ENCODE results near the gene ALAS1.
A peak's percentile ranks its signal among the peaks of the same experiment; 100 is the strongest.

ALAS1 gene

DNA sequence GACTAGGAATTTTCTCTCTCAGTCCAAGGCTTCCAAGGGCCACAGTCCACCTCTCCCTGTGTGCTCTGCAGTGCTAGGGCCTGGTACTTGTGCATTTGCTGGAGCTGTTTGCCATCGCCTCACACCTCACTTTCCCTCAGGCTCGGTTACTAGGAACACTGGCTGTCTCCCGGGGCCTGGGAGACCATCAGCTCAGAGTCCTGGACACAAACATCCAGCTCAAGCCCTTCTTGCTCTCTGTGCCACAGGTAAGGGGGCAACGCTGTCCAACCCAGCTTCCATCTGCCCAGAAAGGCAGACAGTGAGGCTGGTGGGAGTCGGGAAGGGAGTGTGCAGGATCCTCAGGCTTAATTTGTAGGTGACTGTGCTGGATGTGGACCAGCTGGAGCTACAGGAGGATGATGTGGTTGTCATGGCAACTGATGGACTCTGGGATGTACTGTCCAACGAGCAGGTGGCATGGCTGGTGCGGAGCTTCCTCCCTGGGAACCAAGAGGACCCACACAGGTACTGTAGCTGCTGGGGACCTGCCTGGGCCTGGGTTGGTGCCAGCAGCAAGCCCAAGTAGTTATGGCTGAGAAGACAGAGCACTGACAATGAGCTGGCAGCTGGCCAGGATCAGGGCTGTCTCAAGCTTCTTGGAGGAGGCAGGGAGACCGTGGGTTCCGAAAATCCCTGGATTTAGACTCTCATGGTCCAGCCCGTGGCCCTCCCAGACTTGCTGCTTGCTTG, 51.0 kb downstream of the ALAS1 start:
- H3K4me3 ChIP-seq (ENCODE audit: insufficient read depth in 1 of 2, low read depth in 1 of 2, low read length in 2 of 2), result no peak overlapping the region
- no peak overlapping the region for H2BK15ac ChIP-seq (ENCODE audit: low read depth, poor library complexity, severe bottlenecking)
- peaks cover 16% of the 10 kb centered on the region for H3K79me1 ChIP-seq (replicated peaks; ENCODE audit: low read length, poor library complexity, severe bottlenecking)
- H3K14ac ChIP-seq (ENCODE audit: low read length in 2 of 2), result no peak overlapping the region
- H4K8ac ChIP-seq (ENCODE audit: low read length), result no peak overlapping the region
- H3K9me3 ChIP-seq (ENCODE audit: control insufficient read depth, low read length), result no peaks in the 10 kb centered on the region
- WGBS, result 98% methylated on average over 10 of the region's 10 CpGs
- peaks cover 56 to 62% of the 10 kb centered on the region in 2 experiments for H3K36me3 ChIP-seq (ENCODE audit: control insufficient read depth in 1 of 2, insufficient read depth in 2 of 2, low read depth in 1 of 2, low read length in 2 of 2)
- H3K9ac ChIP-seq (ENCODE audit: low read length), result no peak overlapping the region
- no peak for DNase-seq
- H3K23ac ChIP-seq (ENCODE audit: low read length in 2 of 2), result no peak overlapping the region
- no peak overlapping the region for H4K91ac ChIP-seq (ENCODE audit: low read length)
- no peak overlapping the region for H2BK5ac ChIP-seq (ENCODE audit: low read depth, low read length, poor library complexity, severe bottlenecking)
- no peak overlapping the region for H2BK12ac ChIP-seq (ENCODE audit: low read length in 2 of 2)
- no peak overlapping the region for H3K18ac ChIP-seq (ENCODE audit: low read depth in 1 of 2, low read length in 2 of 2)
- H2BK120ac ChIP-seq (ENCODE audit: low read depth, low read length), result no peak overlapping the region
- no peaks in the 10 kb centered on the region for H3K27me3 ChIP-seq (ENCODE audit: control insufficient read depth in 1 of 2, insufficient read depth in 1 of 2, low read length in 2 of 2)
- no peak overlapping the region for H3K4me2 ChIP-seq (ENCODE audit: low read length, poor library complexity, severe bottlenecking)
- H3K27ac ChIP-seq (ENCODE audit: low read length, poor library complexity, severe bottlenecking), result no peak overlapping the region
- no peak overlapping the region for H3K4ac ChIP-seq (ENCODE audit: low read depth in 1 of 2, low read length in 2 of 2)
- H2AFZ ChIP-seq (ENCODE audit: low read depth, low read length), result no peak overlapping the region
- H2AK5ac ChIP-seq (ENCODE audit: low read length, severe bottlenecking), result no peak overlapping the region
- peaks cover 33% of the 10 kb centered on the region for H3K4me1 ChIP-seq (ENCODE audit: control insufficient read depth, insufficient read depth, low read depth, low read length)

- Histone ChIP-seq H3K4ac (ENCODE audit: low read depth in 1 of 2, low read length in 2 of 2) (no peak overlapping the region), H3K14ac (ENCODE audit: low read length in 2 of 2) (no peak overlapping the region), H2AFZ (ENCODE audit: low read depth, low read length) (no peak overlapping the region), H3K27ac (ENCODE audit: low read length, poor library complexity, severe bottlenecking) (no peak overlapping the region), H3K9me3 (ENCODE audit: control insufficient read depth, low read length) (no peaks in the 10 kb centered on the region), H3K23ac (ENCODE audit: low read length in 2 of 2) (no peak overlapping the region), H2BK120ac (ENCODE audit: low read depth, low read length) (no peak overlapping the region), H3K4me2 (ENCODE audit: low read length, poor library complexity, severe bottlenecking) (no peak overlapping the region), H3K9ac (ENCODE audit: low read length) (no peak overlapping the region), H4K8ac (ENCODE audit: low read length) (no peak overlapping the region), H4K91ac (ENCODE audit: low read length) (no peak overlapping the region), H3K27me3 (ENCODE audit: control insufficient read depth in 1 of 2, insufficient read depth in 1 of 2, low read length in 2 of 2) (no peaks in the 10 kb centered on the region), H2BK15ac (ENCODE audit: low read depth, poor library complexity, severe bottlenecking) (no peak overlapping the region), H3K4me1 (ENCODE audit: control insufficient read depth, insufficient read depth, low read depth, low read length) (peaks cover 28% of the 10 kb centered on the region), H3K4me3 (ENCODE audit: insufficient read depth in 1 of 2, low read depth in 1 of 2, low read length in 2 of 2) (no peak overlapping the region), H3K79me1 (replicated peaks; ENCODE audit: low read length, poor library complexity, severe bottlenecking) (peaks cover 18% of the 10 kb centered on the region), H3K18ac (ENCODE audit: low read depth in 1 of 2, low read length in 2 of 2) (no peak overlapping the region), H3K36me3 (ENCODE audit: control insufficient read depth in 1 of 2, insufficient read depth in 2 of 2, low read depth in 1 of 2, low read length in 2 of 2) (peaks cover 63 to 67% of the 10 kb centered on the region in 2 experiments), H2BK12ac (ENCODE audit: low read length in 2 of 2) (no peak overlapping the region), H2AK5ac (ENCODE audit: low read length, severe bottlenecking) (no peak overlapping the region), H2BK5ac (ENCODE audit: low read depth, low read length, poor library complexity, severe bottlenecking) (no peak overlapping the region)
- 95% methylated on average over 6 of the region's 6 CpGs for WGBS
- DNase-seq, result no peak
Measured at GRCh38 chr3:52249683-52250082, 51.7 kb downstream of the ALAS1 start.

GRCh38 chr3:52250122-52250521, 52.2 kb downstream of the ALAS1 start:
- Histone ChIP-seq H3K18ac (ENCODE audit: low read depth in 1 of 2, low read length in 2 of 2) (no peak overlapping the region), H3K9ac (ENCODE audit: low read length) (no peak overlapping the region), H3K79me1 (replicated peaks; ENCODE audit: low read length, poor library complexity, severe bottlenecking) (peaks cover 16% of the 10 kb centered on the region), H3K23ac (ENCODE audit: low read length in 2 of 2) (no peak overlapping the region), H2AFZ (ENCODE audit: low read depth, low read length) (no peak overlapping the region), H2BK12ac (ENCODE audit: low read length in 2 of 2) (no peak overlapping the region), H2BK120ac (ENCODE audit: low read depth, low read length) (no peak overlapping the region), H4K8ac (ENCODE audit: low read length) (no peak overlapping the region), H3K27ac (ENCODE audit: low read length, poor library complexity, severe bottlenecking) (no peak overlapping the region), H3K27me3 (ENCODE audit: control insufficient read depth in 1 of 2, insufficient read depth in 1 of 2, low read length in 2 of 2) (no peaks in the 10 kb centered on the region), H3K4me2 (ENCODE audit: low read length, poor library complexity, severe bottlenecking) (no peak overlapping the region), H3K4me1 (ENCODE audit: control insufficient read depth, insufficient read depth, low read depth, low read length) (peaks cover 24% of the 10 kb centered on the region), H3K4me3 (ENCODE audit: insufficient read depth in 1 of 2, low read depth in 1 of 2, low read length in 2 of 2) (no peak overlapping the region), H3K9me3 (ENCODE audit: control insufficient read depth, low read length) (no peaks in the 10 kb centered on the region), H3K36me3 (ENCODE audit: control insufficient read depth in 1 of 2, insufficient read depth in 2 of 2, low read depth in 1 of 2, low read length in 2 of 2) (peaks cover 66 to 69% of the 10 kb centered on the region in 2 experiments), H3K14ac (ENCODE audit: low read length in 2 of 2) (no peak overlapping the region), H2BK5ac (ENCODE audit: low read depth, low read length, poor library complexity, severe bottlenecking) (no peak overlapping the region), H3K4ac (ENCODE audit: low read depth in 1 of 2, low read length in 2 of 2) (no peak overlapping the region), H4K91ac (ENCODE audit: low read length) (no peak overlapping the region), H2AK5ac (ENCODE audit: low read length, severe bottlenecking) (no peak overlapping the region), H2BK15ac (ENCODE audit: low read depth, poor library complexity, severe bottlenecking) (no peak overlapping the region)
- no peak for DNase-seq
- WGBS, result 100% methylated on average over 1 of the region's 1 CpG

- Histone ChIP-seq H3K4me3 (ENCODE audit: insufficient read depth in 1 of 2, low read depth in 1 of 2, low read length in 2 of 2) (no peak overlapping the region), H3K4me1 (ENCODE audit: control insufficient read depth, insufficient read depth, low read depth, low read length) (peaks cover 5% of the 10 kb centered on the region), H3K4ac (ENCODE audit: low read depth in 1 of 2, low read length in 2 of 2) (no peak overlapping the region), H2BK120ac (ENCODE audit: low read depth, low read length) (no peak overlapping the region), H2BK12ac (ENCODE audit: low read length in 2 of 2) (no peak overlapping the region), H3K27me3 (ENCODE audit: control insufficient read depth in 1 of 2, insufficient read depth in 1 of 2, low read length in 2 of 2) (no peaks in the 10 kb centered on the region), H3K9ac (ENCODE audit: low read length) (no peak overlapping the region), H3K18ac (ENCODE audit: low read depth in 1 of 2, low read length in 2 of 2) (no peak overlapping the region), H2BK5ac (ENCODE audit: low read depth, low read length, poor library complexity, severe bottlenecking) (no peak overlapping the region), H3K9me3 (ENCODE audit: control insufficient read depth, low read length) (no peaks in the 10 kb centered on the region), H4K8ac (ENCODE audit: low read length) (no peak overlapping the region), H4K91ac (ENCODE audit: low read length) (no peak overlapping the region), H3K36me3 (ENCODE audit: control insufficient read depth in 1 of 2, insufficient read depth in 2 of 2, low read depth in 1 of 2, low read length in 2 of 2) (peaks cover 75 to 91% of the 10 kb centered on the region in 2 experiments), H3K79me1 (replicated peaks; ENCODE audit: low read length, poor library complexity, severe bottlenecking) (peaks cover 15% of the 10 kb centered on the region), H2AFZ (ENCODE audit: low read depth, low read length) (no peak overlapping the region), H3K14ac (ENCODE audit: low read length in 2 of 2) (no peak overlapping the region), H2BK15ac (ENCODE audit: low read depth, poor library complexity, severe bottlenecking) (no peak overlapping the region), H3K23ac (ENCODE audit: low read length in 2 of 2) (no peak overlapping the region), H2AK5ac (ENCODE audit: low read length, severe bottlenecking) (no peak overlapping the region), H3K27ac (ENCODE audit: low read length, poor library complexity, severe bottlenecking) (no peak overlapping the region), H3K4me2 (ENCODE audit: low read length, poor library complexity, severe bottlenecking) (no peak overlapping the region)
- 84% methylated on average over 12 of the region's 12 CpGs for WGBS
- DNase-seq, result peak; percentile 27
Measured at GRCh38 chr3:52253314-52254304, 55.6 kb downstream of the ALAS1 start.
